Limb (tissue), 2 donors: ENCODE measurements around the gene PDGFD.
"Not testable (repeated sequence)": the region's sequence is repeated elsewhere in the genome, so short reads cannot be mapped to it uniquely, and the experiment has no call there.

Experiments used
- DNase-seq, 2 donors: peaks; one replicate each; pipeline ENCODE4 v3.0.0-alpha.2; 2016; ENCODE audit errors: extremely low spot score in 2 of 2

PDGFD gene

GRCh38 chr11:104055596-104055995 is 108.4 kb downstream of the PDGFD start:
- no peak for DNase-seq

DNA sequence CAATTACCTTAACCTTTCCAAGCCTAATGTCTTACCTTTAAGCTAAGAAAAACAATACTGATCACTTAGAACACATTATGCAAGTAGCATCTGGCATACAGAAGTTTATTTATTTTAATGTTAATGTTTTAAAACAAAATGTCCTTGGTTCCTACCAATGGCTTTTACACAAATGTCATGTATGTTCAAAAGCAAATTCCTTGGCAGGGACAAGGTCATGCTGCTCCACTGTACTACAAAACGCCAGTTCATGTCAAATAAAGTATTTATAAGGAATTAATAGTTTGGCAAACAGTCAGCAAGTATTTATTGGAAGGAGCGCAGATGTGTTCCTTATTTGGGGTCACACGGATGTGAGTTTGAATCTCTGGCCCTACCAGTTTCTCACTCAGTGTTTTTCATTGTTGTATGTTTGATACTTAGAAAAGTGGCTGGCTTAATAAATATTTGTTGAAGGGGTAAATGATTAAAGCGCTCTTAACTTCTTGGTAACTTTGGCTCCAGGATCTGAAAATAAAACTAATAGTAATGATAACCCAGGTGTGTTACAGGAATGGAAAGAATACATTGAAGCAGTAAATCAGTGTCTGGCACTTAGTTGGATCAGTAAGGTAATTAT is 108.9 kb downstream of the PDGFD start:
- DNase-seq: no peak

- no peak for DNase-seq
These were observed 110.0 kb downstream of the PDGFD start for GRCh38 chr11:104053743-104054478.

GRCh38 chr11:104051778-104052177 is 112.2 kb downstream of the PDGFD start:
- DNase-seq: no peak

DNA sequence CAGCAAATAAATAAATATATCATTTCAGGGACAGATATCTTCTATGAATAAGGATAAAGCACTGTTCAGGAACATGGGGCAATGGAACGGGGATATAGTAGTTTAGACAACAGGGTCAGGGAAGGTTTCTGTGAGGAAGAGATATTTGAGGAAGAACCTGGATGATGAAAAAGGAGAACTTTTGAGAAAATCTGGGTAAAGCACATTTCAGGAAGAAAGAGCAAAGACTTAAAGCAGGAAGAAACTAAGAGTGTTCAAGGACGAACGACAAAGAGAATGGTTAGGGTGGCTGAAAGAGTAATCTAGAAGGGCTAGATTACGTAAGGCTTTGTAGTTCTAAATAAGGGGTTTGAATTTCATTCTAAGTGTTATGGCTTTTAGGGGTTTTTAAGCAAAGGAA is 114.8 kb downstream of the PDGFD start:
- no peak for DNase-seq

- not testable (repeated sequence) for DNase-seq
These were observed 117.1 kb downstream of the PDGFD start for GRCh38 chr11:104046858-104047257.

DNA sequence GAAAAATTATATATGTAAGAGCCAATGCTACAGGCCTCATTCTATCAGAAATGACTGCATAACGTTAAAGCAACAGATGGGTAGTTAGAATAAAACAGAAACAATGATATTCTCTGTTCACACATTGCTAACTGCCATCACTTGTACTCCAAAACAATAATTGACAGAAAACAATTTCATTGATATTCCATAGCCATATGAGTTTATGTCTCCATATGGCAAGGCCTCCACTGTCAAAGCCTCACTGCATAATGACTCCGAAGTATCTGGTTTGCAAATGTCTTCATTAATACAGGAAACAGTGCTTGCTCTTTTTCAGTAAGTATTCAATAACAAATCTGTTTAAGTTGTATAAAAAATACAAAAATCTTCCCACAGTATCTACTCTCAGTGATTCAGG is 117.6 kb downstream of the PDGFD start:
- DNase-seq: no peak

DNA sequence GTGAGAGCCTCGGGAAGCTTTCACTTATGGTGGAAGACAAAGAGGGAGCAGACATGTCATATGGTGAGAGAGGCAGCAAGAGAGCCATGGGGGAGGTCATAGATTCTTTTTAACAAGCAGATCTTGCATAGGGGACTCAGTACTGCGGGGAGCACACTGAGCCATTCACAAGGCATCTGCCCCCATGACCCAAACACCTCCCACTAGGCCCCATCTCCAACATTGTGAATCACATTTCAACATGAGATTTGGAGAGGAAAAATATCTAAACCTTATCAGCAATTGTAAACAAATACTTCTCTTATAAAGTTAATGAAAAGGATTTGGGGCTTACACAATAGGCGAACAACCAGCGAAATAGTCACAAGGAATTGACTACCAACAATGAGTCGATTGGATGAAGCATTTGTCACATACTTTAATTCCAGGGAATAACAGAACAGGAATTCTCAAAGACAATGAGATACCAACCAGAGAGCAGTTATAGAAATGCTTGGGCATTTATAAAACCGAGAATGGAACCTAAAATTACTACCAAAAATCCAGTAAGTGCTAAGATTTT is 120.2 kb downstream of the PDGFD start:
- no peak for DNase-seq

DNA sequence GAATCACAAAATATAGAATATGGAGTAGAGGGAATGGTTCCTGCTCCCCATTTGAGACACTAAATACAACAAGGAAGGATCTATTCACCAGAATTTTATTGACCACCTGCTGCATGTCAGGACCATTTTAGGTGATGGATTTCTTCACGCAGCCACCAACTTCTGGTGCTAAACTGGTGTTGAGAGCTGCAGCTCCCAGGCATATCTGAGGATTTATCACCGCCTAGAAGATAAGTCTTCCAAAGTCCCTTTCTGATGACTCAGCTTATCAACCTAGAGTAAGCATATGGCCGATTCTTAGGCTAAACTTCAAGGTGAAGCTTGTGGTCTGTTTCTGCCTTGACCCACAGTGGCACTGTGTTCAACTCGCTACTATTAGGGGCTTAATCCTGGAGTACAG is 120.8 kb downstream of the PDGFD start:
- no peak for DNase-seq

GRCh38 chr11:104041792-104042191 is 122.2 kb downstream of the PDGFD start:
- DNase-seq: no peak

DNA sequence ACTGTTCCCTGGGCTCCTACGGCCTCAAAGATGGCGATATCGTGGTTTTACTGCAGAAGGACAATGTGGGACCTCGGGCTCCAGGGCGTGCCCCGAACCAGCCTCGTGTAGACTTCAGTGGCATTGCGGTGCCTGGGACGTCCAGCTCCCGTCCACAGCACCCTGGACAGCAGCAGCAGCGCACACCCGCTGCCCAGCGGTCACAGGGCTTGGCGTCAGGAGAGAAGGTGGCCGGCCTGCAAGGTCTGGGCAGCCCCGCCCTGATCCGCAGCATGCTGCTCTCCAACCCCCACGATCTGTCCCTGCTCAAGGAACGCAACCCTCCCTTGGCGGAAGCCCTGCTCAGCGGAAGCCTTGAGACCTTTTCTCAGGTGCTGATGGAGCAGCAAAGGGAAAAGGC is 127.0 kb downstream of the PDGFD start:
- no peak for DNase-seq

GRCh38 chr11:104036588-104036987 is 127.4 kb downstream of the PDGFD start, which contains the start of gene DDI1:
Gene DDI1, plus strand, starts transcription at chr11:104036640. Its CDS starts 183 bp downstream, at chr11:104036823.
- no peak for DNase-seq

DNA sequence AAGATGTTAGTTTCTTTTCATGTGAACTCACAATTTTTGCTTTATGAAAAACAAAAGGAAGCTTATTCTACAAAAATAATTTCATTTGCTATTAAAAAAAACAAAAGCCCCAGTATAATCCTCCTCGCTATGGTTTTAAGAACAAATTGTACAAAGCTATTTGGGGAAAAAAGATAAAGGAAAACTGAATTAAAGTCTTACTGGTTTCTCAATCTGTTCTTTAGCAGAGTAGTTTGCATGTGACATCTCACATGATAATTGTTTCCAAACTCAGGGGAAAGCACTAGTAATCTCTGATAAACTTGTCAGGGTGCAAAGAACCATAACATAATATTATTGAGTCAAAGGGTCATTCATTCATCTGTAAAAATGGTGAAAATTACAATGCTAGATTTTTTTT is 130.4 kb downstream of the PDGFD start:
- DNase-seq: no peak

DNA sequence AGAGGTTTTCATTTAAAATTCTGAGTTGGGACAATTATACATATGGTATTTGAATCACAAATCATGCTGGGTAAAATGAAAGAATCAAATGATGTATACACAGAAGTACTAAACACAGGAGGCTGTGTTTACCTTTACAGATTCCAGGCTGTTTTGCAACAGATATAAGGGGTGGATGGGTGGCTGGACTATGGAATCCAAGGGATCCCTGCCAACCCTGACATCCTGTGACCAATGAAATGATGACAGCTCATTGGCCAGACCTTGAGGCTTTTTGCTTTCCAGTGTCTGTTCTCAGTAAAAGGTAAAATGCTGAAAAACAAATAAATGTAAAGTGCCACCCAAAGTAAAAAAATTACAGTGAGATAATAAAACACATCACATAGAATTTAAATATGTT is 130.8 kb downstream of the PDGFD start:
- DNase-seq: no peak

- no peak for DNase-seq
These were observed 135.3 kb downstream of the PDGFD start for GRCh38 chr11:104028476-104029263.

GRCh38 chr11:104024572-104024971 is 139.4 kb downstream of the PDGFD start:
- no peak for DNase-seq

- no peak for DNase-seq
These were observed 148.1 kb downstream of the PDGFD start for GRCh38 chr11:104015649-104016415.

DNA sequence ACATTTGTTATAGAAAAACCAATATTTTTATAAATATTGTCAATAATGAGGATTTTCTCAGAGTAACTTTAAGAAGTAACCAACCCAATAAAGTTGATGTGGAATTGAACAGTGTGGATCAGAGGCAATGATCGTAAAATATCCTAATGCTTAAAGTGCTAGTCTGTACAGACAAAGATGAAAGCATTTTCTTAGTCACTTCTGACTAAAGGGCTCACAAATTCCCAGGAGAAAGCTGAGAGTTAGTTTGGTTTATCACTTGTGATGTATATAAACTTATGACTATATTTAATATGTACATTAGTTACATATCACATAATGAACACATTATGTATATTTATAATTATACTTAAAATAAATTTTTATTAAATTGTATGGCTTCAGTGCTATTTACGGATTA is 152.9 kb downstream of the PDGFD start:
- DNase-seq: no peak

DNA sequence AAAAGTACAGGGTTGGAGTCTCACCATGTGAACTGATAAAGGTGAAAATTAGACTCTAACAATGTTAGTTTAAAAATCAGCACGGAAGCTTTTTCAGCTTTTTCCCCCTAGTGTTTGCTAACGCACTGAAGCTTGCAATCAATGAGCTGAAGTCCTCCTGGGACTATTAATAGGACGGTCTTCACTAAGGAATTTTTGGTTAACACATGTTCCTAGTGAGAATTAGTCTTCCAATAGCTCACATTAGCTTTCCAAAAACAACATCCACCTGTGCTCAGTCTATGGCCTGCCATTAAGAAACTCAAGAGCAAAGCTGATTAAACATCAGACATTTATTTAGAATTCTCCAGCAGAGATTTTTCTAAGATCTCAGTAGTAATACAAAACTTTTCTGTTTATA is 154.2 kb downstream of the PDGFD start:
- DNase-seq: no peak

GRCh38 chr11:104005234-104005855 is 158.6 kb downstream of the PDGFD start:
- DNase-seq: no peak

DNA sequence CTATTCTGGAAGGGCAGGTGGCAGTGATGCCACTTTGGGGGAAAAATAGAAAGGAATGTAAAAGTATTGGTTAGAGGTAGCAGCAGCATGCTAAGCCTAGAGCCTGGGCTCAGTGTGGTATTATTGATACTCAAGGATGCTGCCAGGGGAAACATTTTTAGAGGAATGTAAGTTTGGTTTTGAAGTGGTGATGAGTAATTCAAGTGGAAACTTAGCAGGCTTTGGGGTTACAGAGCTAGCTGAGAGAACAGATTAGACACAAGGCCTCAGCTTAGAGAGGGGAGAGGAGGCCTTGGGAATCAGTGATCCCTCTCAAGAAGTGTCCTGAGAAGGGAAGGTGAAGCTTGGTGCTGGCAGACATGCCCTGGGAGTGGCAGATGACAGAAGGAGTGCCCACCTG is 160.5 kb downstream of the PDGFD start:
- DNase-seq: no peak
